Prostate gland (tissue), 2 donors: Measurements from ENCODE around the gene INPP5K.

ENCODE experiments used
- POLR2A ChIP-seq: fragments of 450-650 bp; IDR thresholded peaks from one replicate; pipeline ENCODE4 v1.6.1; 2016; ENCODE audit warnings: antibody characterized with exemption, mild to moderate bottlenecking
- POLR2AphosphoS5 ChIP-seq: sonication (generic); formaldehyde crosslinking; IDR thresholded peaks from one replicate; pipeline ENCODE4 v1.6.1; 2017; ENCODE audit warnings: antibody characterized with exemption
- TF ChIP-seq, protein P1 (sequence below), 4 experiments: fragments of 200-600 bp in 2 of 4; fragments of 450-650 bp in 2 of 4; sonication (generic) in 2 of 4; IDR thresholded peaks; 1 replicate in 3 of 4; 2 replicates in 1 of 4; pipeline ENCODE4 v1.5.1; 2016 to 2019; ENCODE audit warnings: antibody characterized with exemption in 4 of 4, mild to moderate bottlenecking in 2 of 4, moderate library complexity in 2 of 4

DNA sequence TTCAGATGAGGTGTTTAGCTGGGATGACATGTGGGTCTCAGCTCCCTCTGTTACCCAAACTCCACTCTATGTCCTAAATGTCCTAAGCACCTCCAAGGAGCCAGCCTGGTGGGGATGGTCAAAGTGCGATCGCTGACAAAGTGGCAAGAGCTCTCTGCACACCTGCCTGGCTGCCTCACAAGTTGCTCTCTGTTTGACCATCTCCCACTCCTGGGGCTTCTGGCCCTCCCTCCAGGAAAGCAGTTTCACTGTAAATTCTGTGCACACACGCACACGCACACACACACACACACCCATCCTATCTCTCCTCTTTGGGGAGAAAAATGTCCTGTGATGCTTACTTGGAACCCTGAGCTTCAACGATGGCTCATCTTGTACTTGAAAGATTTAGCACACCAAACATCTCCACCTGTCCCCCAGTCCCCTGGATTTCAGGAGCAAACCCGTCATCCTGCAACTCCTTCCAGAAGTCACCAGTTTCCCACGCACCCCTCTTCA, 44.5 kb upstream of the INPP5K start:
- TF ChIP-seq POLR2AphosphoS5 (no peak), POLR2A (no peak)
- TF ChIP-seq, protein P1, sequence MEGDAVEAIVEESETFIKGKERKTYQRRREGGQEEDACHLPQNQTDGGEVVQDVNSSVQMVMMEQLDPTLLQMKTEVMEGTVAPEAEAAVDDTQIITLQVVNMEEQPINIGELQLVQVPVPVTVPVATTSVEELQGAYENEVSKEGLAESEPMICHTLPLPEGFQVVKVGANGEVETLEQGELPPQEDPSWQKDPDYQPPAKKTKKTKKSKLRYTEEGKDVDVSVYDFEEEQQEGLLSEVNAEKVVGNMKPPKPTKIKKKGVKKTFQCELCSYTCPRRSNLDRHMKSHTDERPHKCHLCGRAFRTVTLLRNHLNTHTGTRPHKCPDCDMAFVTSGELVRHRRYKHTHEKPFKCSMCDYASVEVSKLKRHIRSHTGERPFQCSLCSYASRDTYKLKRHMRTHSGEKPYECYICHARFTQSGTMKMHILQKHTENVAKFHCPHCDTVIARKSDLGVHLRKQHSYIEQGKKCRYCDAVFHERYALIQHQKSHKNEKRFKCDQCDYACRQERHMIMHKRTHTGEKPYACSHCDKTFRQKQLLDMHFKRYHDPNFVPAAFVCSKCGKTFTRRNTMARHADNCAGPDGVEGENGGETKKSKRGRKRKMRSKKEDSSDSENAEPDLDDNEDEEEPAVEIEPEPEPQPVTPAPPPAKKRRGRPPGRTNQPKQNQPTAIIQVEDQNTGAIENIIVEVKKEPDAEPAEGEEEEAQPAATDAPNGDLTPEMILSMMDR (IDR thresholded peaks at IDR 0.05): no peak
